Measurements from ENCODE around the gene ATP2B3. TPM values are rescaled to one million over a fixed set of nuclear protein-coding genes. Genes with fewer than 3 reads are reported as not detected.

ATP2B3 gene
- total RNA-seq, 2 donors from 2014 or later: not detected

- H3K36me3 ChIP-seq (replicated peaks in 1 of 2; ENCODE audit: insufficient read depth in 1 of 2, low read depth in 2 of 2): no peaks in the 10 kb centered on the region
- ATAC-seq: no peak
- no peak overlapping the region for H3K4me3 ChIP-seq
- H3K4me1 ChIP-seq: no peaks in the 10 kb centered on the region
- H3K9me3 ChIP-seq: no peaks in the 10 kb centered on the region
- 80% methylated on average over 6 of the region's 9 CpGs; no CpG with 5 or more reads in 1 of the 2 donors for WGBS, 2 donors
- no peaks in the 10 kb centered on the region for H3K27me3 ChIP-seq
- intact Hi-C loops (cut with DNase I): no loop called here
- no peak overlapping the region for H3K27ac ChIP-seq
- TF ChIP-seq POLR2A (IDR thresholded peaks at IDR 0.05) (no peak), CTCF (IDR thresholded peaks at IDR 0.05) (no peak)
- DNase-seq: no peak
These were observed 48.6 kb downstream of the ATP2B3 start for GRCh38 chrX:153565996-153566580.

GRCh38 chrX:153568451-153569011 is 51.1 kb downstream of the ATP2B3 start:
- Histone ChIP-seq H3K9me3 (no peaks in the 10 kb centered on the region), H3K36me3 (replicated peaks in 1 of 2; ENCODE audit: insufficient read depth in 1 of 2, low read depth in 2 of 2) (no peaks in the 10 kb centered on the region), H3K4me3 (no peak overlapping the region), H3K27ac (no peak overlapping the region), H3K4me1 (no peaks in the 10 kb centered on the region), H3K27me3 (no peaks in the 10 kb centered on the region)
- intact Hi-C loops (cut with DNase I): no loop called here
- TF ChIP-seq POLR2A (IDR thresholded peaks at IDR 0.05) (no peak), CTCF (IDR thresholded peaks at IDR 0.05) (no peak)
- whole genome bisulfite sequencing, 2 donors: 78 to 87% methylated on average over 10 to 16 of the region's 21 CpGs
- no peak for DNase-seq
- ATAC-seq: no peak

GRCh38 chrX:153569475-153569874 is 52.0 kb downstream of the ATP2B3 start:
- Histone ChIP-seq H3K27me3 (no peaks in the 10 kb centered on the region), H3K36me3 (replicated peaks in 1 of 2; ENCODE audit: insufficient read depth in 1 of 2, low read depth in 2 of 2) (no peaks in the 10 kb centered on the region), H3K4me3 (no peak overlapping the region), H3K27ac (no peak overlapping the region), H3K9me3 (no peaks in the 10 kb centered on the region), H3K4me1 (no peaks in the 10 kb centered on the region)
- no peak for DNase-seq
- intact Hi-C loops (cut with DNase I): no loop called here
- WGBS, 2 donors: 79 to 84% methylated on average over 11 to 13 of the region's 13 CpGs
- no peak for ATAC-seq
- no peak for TF ChIP-seq POLR2A (IDR thresholded peaks at IDR 0.05)
- TF ChIP-seq CTCF (IDR thresholded peaks at IDR 0.05): no peak

- Histone ChIP-seq H3K9me3 (no peaks in the 10 kb centered on the region), H3K27me3 (no peaks in the 10 kb centered on the region), H3K27ac (no peak overlapping the region), H3K36me3 (replicated peaks in 1 of 2; ENCODE audit: insufficient read depth in 1 of 2, low read depth in 2 of 2) (no peaks in the 10 kb centered on the region), H3K4me1 (no peaks in the 10 kb centered on the region), H3K4me3 (no peak overlapping the region)
- no peak for TF ChIP-seq CTCF (IDR thresholded peaks at IDR 0.05)
- TF ChIP-seq POLR2A (IDR thresholded peaks at IDR 0.05): no peak
- intact Hi-C loops (cut with DNase I): no loop called here
- ATAC-seq (no peak), DNase-seq (no peak)
- WGBS, 2 donors: 34 to 92% methylated on average over 2 to 5 of the region's 6 CpGs
These were observed 54.1 kb downstream of the ATP2B3 start for GRCh38 chrX:153571534-153571908.

- Histone ChIP-seq H3K4me1 (no peaks in the 10 kb centered on the region), H3K36me3 (replicated peaks in 1 of 2; ENCODE audit: insufficient read depth in 1 of 2, low read depth in 2 of 2) (no peaks in the 10 kb centered on the region), H3K4me3 (no peak overlapping the region), H3K27ac (no peak overlapping the region), H3K27me3 (no peaks in the 10 kb centered on the region), H3K9me3 (no peaks in the 10 kb centered on the region)
- ATAC-seq (no peak), DNase-seq (no peak)
- 77% methylated on average over 6 of the region's 10 CpGs; no CpG with 5 or more reads in 1 of the 2 donors for WGBS, 2 donors
- intact Hi-C loops (cut with DNase I): no loop called here
- TF ChIP-seq CTCF (IDR thresholded peaks at IDR 0.05) (no peak), POLR2A (IDR thresholded peaks at IDR 0.05) (no peak)
These were observed 55.2 kb downstream of the ATP2B3 start for GRCh38 chrX:153572601-153573000.
